ENCODE data around the gene RGS9.

The RGS9 gene

GRCh38 chr17:65243838-65244625 is 106.9 kb downstream of the RGS9 start:
- H3K9me3 Mint-ChIP-seq = no peaks in the 10 kb centered on the region
- H3K27me3 Mint-ChIP-seq (ENCODE audit: low read depth) = peaks cover 4% of the 10 kb centered on the region
- TF ChIP-seq CTCF (IDR thresholded peaks at IDR 0.05; ENCODE audit: unreplicated experiment in 3 of 3) = no peak
- peaks cover 4% of the 10 kb centered on the region for H3K4me1 Mint-ChIP-seq
- peak overlapping the region; percentile 39 to 84 (median 53) for H3K27ac Mint-ChIP-seq
- H3K36me3 Mint-ChIP-seq (ENCODE audit: low read depth) = no peaks in the 10 kb centered on the region
- no peak overlapping the region for H3K4me3 Mint-ChIP-seq

DNA sequence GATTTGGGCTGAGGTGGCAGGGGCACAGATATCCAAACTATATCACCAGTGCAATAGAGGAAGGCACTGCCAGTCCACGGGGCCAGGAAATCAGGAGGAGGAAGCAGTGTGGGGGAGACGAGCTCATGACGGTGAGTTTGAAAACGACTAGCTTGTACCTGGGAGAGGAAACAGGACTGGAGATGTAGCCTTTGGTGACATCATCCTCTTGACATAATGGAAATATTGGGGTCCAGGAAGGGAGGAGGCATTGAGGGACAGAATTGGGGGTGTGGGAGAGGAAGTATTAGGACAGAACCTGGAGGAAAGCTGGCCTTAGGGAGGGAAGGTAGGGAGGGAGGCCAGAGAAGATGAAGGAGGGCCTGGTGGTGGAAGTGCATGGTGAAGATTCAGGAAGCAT is 109.1 kb downstream of the RGS9 start:
- H3K36me3 Mint-ChIP-seq (ENCODE audit: low read depth) = no peaks in the 10 kb centered on the region
- no peak overlapping the region for H3K4me3 Mint-ChIP-seq
- no peaks in the 10 kb centered on the region for H3K9me3 Mint-ChIP-seq
- peaks cover 4% of the 10 kb centered on the region for H3K4me1 Mint-ChIP-seq
- TF ChIP-seq CTCF (IDR thresholded peaks at IDR 0.05; ENCODE audit: unreplicated experiment in 3 of 3) = no peak
- H3K27ac Mint-ChIP-seq = no peak overlapping the region
- H3K27me3 Mint-ChIP-seq (ENCODE audit: low read depth) = peaks cover 4% of the 10 kb centered on the region

DNA sequence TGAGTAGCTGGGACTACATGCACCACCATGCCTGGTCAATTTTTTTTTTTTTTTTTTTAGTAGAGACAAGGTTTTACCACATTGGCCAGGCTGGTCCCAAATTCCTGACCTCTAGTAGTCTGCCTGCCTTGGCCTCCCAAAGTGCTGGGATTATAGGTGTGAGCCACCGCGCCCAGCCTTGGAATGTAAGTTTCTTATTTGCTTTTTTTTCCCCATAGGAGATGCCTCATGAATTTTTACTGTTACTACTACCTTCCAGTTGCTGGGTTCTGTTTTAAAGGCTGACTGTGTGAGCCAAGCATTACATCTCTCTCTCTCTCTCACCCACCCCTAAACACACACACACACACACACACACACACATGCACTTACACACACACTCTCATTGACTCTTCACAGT is 112.6 kb downstream of the RGS9 start:
- no peak for TF ChIP-seq CTCF (IDR thresholded peaks at IDR 0.05; ENCODE audit: unreplicated experiment in 3 of 3)
- Mint-ChIP-seq H3K4me1 (no peaks in the 10 kb centered on the region), H3K36me3 (ENCODE audit: low read depth) (no peaks in the 10 kb centered on the region), H3K9me3 (no peaks in the 10 kb centered on the region), H3K27me3 (ENCODE audit: low read depth) (no peaks in the 10 kb centered on the region), H3K27ac (no peak overlapping the region), H3K4me3 (no peak overlapping the region)

DNA sequence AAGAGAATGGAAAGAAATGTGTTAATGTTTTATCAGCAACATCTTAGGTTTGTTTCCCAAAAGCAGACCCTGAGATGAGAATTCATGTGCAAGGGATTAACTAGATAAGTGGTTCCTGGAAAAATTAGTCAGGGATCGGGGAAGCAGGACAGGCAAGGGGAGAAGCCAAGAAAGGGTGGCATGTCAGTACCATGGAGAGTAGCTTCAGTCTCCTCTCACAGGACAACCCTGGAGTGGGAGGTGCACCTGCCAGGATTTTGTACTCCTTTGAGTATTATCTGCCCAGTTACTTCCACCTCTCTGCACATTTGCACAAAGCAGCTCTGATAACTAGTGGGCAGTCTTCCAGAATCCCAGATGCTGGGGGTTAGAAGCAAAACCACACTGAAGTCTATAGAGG is 117.0 kb downstream of the RGS9 start:
- Mint-ChIP-seq H3K9me3 (peaks cover 7% of the 10 kb centered on the region), H3K4me3 (no peak overlapping the region), H3K27me3 (ENCODE audit: low read depth) (no peaks in the 10 kb centered on the region), H3K4me1 (no peaks in the 10 kb centered on the region), H3K27ac (no peak overlapping the region), H3K36me3 (ENCODE audit: low read depth) (no peaks in the 10 kb centered on the region)
- no peak for TF ChIP-seq CTCF (IDR thresholded peaks at IDR 0.05; ENCODE audit: unreplicated experiment in 3 of 3)

DNA sequence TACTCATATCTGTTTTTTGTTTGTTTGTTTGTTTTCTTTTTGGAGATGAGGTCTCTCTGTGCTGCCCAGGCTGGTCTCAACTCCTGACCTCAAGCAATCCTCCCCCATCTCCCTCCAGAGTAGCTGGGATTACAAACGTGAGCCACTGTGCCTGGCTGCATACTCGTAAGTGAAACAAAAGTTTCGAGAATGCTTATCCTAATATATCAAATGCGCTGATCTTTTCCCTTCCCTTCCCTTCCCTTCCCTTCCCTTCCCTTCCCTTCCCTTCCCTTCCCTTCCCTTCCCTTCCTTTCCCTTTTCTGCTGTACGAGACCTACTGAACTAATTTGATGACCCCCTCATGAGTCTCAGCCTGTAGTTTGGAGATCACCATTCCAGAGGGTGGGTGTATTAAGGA is 122.1 kb downstream of the RGS9 start:
- no peak overlapping the region for H3K4me3 Mint-ChIP-seq
- H3K9me3 Mint-ChIP-seq = peaks cover 7% of the 10 kb centered on the region
- no peaks in the 10 kb centered on the region for H3K27me3 Mint-ChIP-seq (ENCODE audit: low read depth)
- H3K36me3 Mint-ChIP-seq (ENCODE audit: low read depth) = no peaks in the 10 kb centered on the region
- H3K27ac Mint-ChIP-seq = peak overlapping the region; percentile 47 to 90 (median 85)
- H3K4me1 Mint-ChIP-seq = peaks cover 24% of the 10 kb centered on the region
- no peak for TF ChIP-seq CTCF (IDR thresholded peaks at IDR 0.05; ENCODE audit: unreplicated experiment in 3 of 3)

All from nephron (organoid).